ENCODE results near the gene DGKG.

DNA sequence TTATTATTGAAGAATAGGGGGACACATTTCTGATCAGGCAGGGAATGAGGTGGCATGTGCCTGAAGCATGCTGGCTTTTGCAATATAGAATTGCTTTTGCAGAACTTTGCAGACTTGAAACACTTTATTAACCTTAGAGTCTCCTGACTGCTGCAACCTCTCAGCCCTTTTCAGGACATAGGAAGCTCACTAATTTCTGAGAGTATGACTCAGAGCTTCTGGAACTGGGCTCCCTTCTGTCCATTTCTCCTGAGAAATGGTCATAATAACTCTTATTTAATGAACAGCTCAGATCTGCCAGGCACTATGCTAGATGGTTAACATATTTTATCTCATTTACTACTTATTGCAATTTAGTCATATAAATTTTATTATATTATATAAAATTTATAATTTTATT is 38.6 kb upstream of the DGKG start:
- TF ChIP-seq CTCF (IDR thresholded peaks at IDR 0.05) (no peak), EZH2 (IDR thresholded peaks at IDR 0.05) (no peak), EZH2phosphoT487 (IDR thresholded peaks at IDR 0.05) (no peak)
